ENCODE measurements around the gene PIEZO1.

DNA sequence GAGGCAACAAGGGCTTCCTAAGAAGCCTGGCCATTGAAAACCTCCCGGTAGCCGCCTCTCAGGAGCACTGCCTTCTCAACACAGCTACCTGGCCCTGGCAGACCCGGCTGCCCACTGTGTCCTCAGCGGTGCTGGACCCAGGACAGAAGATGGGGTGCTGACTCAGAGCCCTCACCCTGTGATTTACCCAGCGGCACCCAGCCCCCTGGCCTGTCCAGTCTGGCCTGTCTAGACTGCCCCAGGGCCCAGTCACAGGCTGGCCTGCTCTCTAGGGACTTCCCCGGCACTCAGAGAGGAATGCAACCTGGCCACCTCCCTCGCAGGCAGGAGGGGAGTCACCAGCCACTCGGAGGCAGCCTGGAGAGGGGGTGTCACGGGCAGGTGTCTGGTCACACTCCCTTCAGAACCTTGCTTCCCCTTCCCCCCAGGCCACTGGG is 20.1 kb downstream of the PIEZO1 start:
- TF ChIP-seq, protein P1, sequence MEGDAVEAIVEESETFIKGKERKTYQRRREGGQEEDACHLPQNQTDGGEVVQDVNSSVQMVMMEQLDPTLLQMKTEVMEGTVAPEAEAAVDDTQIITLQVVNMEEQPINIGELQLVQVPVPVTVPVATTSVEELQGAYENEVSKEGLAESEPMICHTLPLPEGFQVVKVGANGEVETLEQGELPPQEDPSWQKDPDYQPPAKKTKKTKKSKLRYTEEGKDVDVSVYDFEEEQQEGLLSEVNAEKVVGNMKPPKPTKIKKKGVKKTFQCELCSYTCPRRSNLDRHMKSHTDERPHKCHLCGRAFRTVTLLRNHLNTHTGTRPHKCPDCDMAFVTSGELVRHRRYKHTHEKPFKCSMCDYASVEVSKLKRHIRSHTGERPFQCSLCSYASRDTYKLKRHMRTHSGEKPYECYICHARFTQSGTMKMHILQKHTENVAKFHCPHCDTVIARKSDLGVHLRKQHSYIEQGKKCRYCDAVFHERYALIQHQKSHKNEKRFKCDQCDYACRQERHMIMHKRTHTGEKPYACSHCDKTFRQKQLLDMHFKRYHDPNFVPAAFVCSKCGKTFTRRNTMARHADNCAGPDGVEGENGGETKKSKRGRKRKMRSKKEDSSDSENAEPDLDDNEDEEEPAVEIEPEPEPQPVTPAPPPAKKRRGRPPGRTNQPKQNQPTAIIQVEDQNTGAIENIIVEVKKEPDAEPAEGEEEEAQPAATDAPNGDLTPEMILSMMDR (IDR thresholded peaks at IDR 0.05; ENCODE audit: insufficient read depth, low read depth, low read length) = no peak
- TF ChIP-seq EZH2 (IDR thresholded peaks at IDR 0.05; ENCODE audit: insufficient read depth, low read length) = no peak

All from astrocyte (in vitro differentiated cells and primary cell).